Psoas muscle (tissue), 8 donors: ENCODE results near the gene UBE2S. TPM values are rescaled to one million over a fixed set of nuclear protein-coding genes. Genes with fewer than 3 reads are reported as not detected.

ENCODE experiments used
- ATAC-seq, 4 donors: fragments of 200-7000 bp; cut with Tn5 transposase; one replicate each; pipeline ENCODE4 v1.9.1; 2020; ENCODE audit warnings: moderate library complexity in 3 of 4, mild to moderate bottlenecking in 2 of 4
- DNase-seq, 2 donors: peaks; one replicate each; pipeline ENCODE4 v3.0.0-alpha.2; 2020
- H3K27ac ChIP-seq: fragments of 200-600 bp; one replicate; pipeline ENCODE4 v1.8.0; 2022
- H3K27me3 ChIP-seq, 3 donors: fragments of 200-600 bp in 1 of 3; one replicate each; pipeline versions ENCODE4 v1.6.1 to v1.8.0; 2013 to 2022; ENCODE audit warnings: low read length in 2 of 3, mild to moderate bottlenecking in 2 of 3, moderate library complexity in 1 of 3; ENCODE audit not compliant: insufficient read depth in 3 of 3
- H3K36me3 ChIP-seq, 2 donors: fragments of 200-600 bp in 1 of 2; one replicate each; pipeline versions ENCODE4 v1.6.1 to v1.8.0; 2013 to 2022; ENCODE audit warnings: low read depth in 1 of 2, mild to moderate bottlenecking in 1 of 2, moderate library complexity in 1 of 2; ENCODE audit not compliant: insufficient read depth in 1 of 2
- H3K4me1 ChIP-seq: fragments of 200-600 bp; one replicate; pipeline ENCODE4 v1.8.0; 2022
- H3K4me3 ChIP-seq: fragments of 200-600 bp; one replicate; pipeline ENCODE4 v1.8.0; 2022; ENCODE audit warnings: mild to moderate bottlenecking
- H3K9me3 ChIP-seq: fragments of 200-600 bp; one replicate; pipeline ENCODE4 v1.8.0; 2022
- CTCF ChIP-seq: fragments of 200-600 bp; IDR thresholded peaks from one replicate; pipeline ENCODE4 v1.8.0; 2022; ENCODE audit warnings: antibody characterized with exemption
- WGBS, 3 donors: extraction: QIAGEN DNeasy Blood & Tissue Kit; methylation state at CpG; one replicate each; pipeline versions ENCODE4 v1.1.6 to v1.1.7; 2013; 5-methylcytosine and 5-hydroxymethylcytosine counted together
- intact Hi-C, 2 donors: fragments of 100-400 bp; cut with DNase I; formaldehyde crosslinking; loops; one replicate each; pipeline versions ENCODE4 v1.11.0 to v1.14.2; 2022
- polyA plus RNA-seq, 3 donors: library from polyadenylated mRNA; stranded (reverse); fragments of 200-250 nt; gene quantifications; one replicate each; pipeline ENCODE4 v1.2.3, GENCODE V29; 2013
- total RNA-seq, 4 donors: library from RNA; stranded (reverse); fragmentation: NEBNext Ultra II Directional in 2 of 4; extraction: Animal tissue kit (Norgen Biotek cat#: 25700) in 2 of 4; gene quantifications; one replicate each; pipeline versions ENCODE4 v1.2.1 to v1.2.4, GENCODE V29; 2021 to 2023
- donor health status: healthy with polysubstance abuse.
- donor health status: DM: no; HTN: no; CAD: no; lungs with moderate emphysema.
- donor health status: Bipolar disorder and iron deficiency.
- donor health status: healthy.
- donor health status: DM: yes; HTN: yes; CAD: no.
- donor health status: DM: no; HTN: no; CAD: no.
- donor health status: DM: no; HTN: no; CAD: no.
- donor health status: DM: yes; HTN: yes; CAD: no.

The UBE2S gene
- total and polyA plus RNA-seq, 7 donors, result 5.6 to 26.7 (median 17.9) TPM

DNA sequence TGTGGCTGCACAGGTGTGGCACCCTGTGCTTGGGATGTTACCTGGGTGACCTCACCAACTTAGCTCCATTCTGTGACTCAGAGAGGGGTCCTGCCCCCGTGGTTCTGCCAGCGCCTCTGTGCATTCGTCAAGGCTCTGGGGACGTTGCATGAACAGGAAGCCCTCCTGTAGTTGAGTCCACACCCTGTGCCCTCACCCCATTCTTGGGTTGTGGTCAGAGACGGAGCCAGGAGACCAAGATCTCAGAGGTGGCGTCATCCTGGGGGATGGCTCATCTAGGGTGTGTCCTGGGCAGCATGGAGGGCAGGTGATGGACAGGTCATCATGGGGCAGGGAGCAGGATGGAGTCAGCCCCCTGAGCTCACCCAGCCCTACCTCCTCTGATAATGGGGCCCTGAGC, 55.5 kb downstream of the UBE2S start:
- 66 to 73% (median 70%) methylated on average over 6 of the region's 6 CpGs for WGBS, 3 donors

GRCh38 chr19:55350620-55351315, 56.8 kb downstream of the UBE2S start:
- Histone ChIP-seq H3K4me1 (peaks cover 5% of the 10 kb centered on the region), H3K27ac (no peak overlapping the region), H3K4me3 (no peak overlapping the region), H3K9me3 (no peaks in the 10 kb centered on the region), H3K36me3 (peaks cover 0 to 11% of the 10 kb centered on the region in 2 donors), H3K27me3 (peaks cover 0 to 41% (median 15%) of the 10 kb centered on the region in 3 donors)
- WGBS, 3 donors, result 60 to 64% (median 61%) methylated on average over 11 of the region's 11 CpGs
- TF ChIP-seq CTCF, result no peak
- ATAC-seq (no peak), DNase-seq (no peak)
- intact Hi-C loops, result no loop called here

More for the DNA sequence above, 55.5 kb downstream of the UBE2S start:
- Histone ChIP-seq H3K27me3 (peaks cover 0 to 54% (median 21%) of the 10 kb centered on the region in 3 donors), H3K4me3 (no peak overlapping the region), H3K4me1 (peaks cover 5% of the 10 kb centered on the region), H3K9me3 (no peaks in the 10 kb centered on the region), H3K27ac (no peak overlapping the region), H3K36me3 (peaks cover 0 to 4% of the 10 kb centered on the region in 2 donors)
- ATAC-seq (no peak), DNase-seq (no peak)
- intact Hi-C loops, result no loop called here
- no peak for TF ChIP-seq CTCF

Other genes with a start within 250 kb of the UBE2S start
Only the 30 nearest of the 32 such genes appear.
- not detected for gene SYT5, start 227.5 kb downstream of the UBE2S start, total RNA-seq
- gene SYT5, start 227.5 kb downstream of the UBE2S start, polyA plus RNA-seq, result under 1 TPM in 2 of 3 donors, not detected in 1; 0.03 to 0.13 TPM
- gene PTPRH, start 198.3 kb downstream of the UBE2S start, total RNA-seq, result under 1 TPM in 3 of 4 donors, not detected in 1; 0.15 to 0.18 (median 0.17) TPM
- gene PTPRH, start 198.3 kb downstream of the UBE2S start, polyA plus RNA-seq, result under 1 TPM; 0.04 to 0.12 (median 0.05) TPM
- 1 to 10 TPM; 2.0 to 2.4 (median 2.3) TPM for gene TMEM86B, start 179.0 kb downstream of the UBE2S start, total RNA-seq
- gene TMEM86B, start 179.0 kb downstream of the UBE2S start, polyA plus RNA-seq, result 1 to 10 TPM in 2 of 3 donors, under 1 TPM in 1; 0.68 to 2.1 (median 1.2) TPM
- 10 to 100 TPM; 38.1 to 51.8 (median 43.9) TPM for gene PPP6R1, start 148.8 kb downstream of the UBE2S start, total RNA-seq
- gene PPP6R1, start 148.8 kb downstream of the UBE2S start, polyA plus RNA-seq, result 10 to 100 TPM; 27.9 to 72.3 (median 50.0) TPM
- gene HSPBP1, start 127.7 kb downstream of the UBE2S start, total RNA-seq, result 10 to 100 TPM; 23.0 to 34.0 (median 28.6) TPM
- 10 to 100 TPM; 41.8 to 98.2 (median 65.6) TPM for gene HSPBP1, start 127.7 kb downstream of the UBE2S start, polyA plus RNA-seq
- 1 to 10 TPM in 2 of 4 donors, under 1 TPM in 2; 0.77 to 1.1 (median 0.92) TPM for gene BRSK1, start 123.8 kb downstream of the UBE2S start, total RNA-seq
- gene BRSK1, start 123.8 kb downstream of the UBE2S start, polyA plus RNA-seq, result under 1 TPM; 0.14 to 0.64 (median 0.53) TPM
- gene TMEM150B, start 82.4 kb downstream of the UBE2S start, total RNA-seq, result 1 to 10 TPM in 1 of 4 donors, under 1 TPM in 3; 0.38 to 1.1 (median 0.57) TPM
- under 1 TPM; 0.08 to 0.30 (median 0.23) TPM for gene TMEM150B, start 82.4 kb downstream of the UBE2S start, polyA plus RNA-seq
- 1 to 10 TPM; 3.9 to 5.7 (median 4.6) TPM for gene KMT5C, start 67.9 kb downstream of the UBE2S start, total RNA-seq
- 1 to 10 TPM; 1.8 to 2.6 (median 2.4) TPM for gene KMT5C, start 67.9 kb downstream of the UBE2S start, polyA plus RNA-seq
- gene COX6B2, start 53.1 kb downstream of the UBE2S start, total RNA-seq, result not detected
- under 1 TPM in 1 of 3 donors, not detected in 2; 0.04 TPM for gene COX6B2, start 53.1 kb downstream of the UBE2S start, polyA plus RNA-seq
- gene GARIN5B, start 44.5 kb downstream of the UBE2S start, total RNA-seq, result not detected
- gene GARIN5B, start 44.5 kb downstream of the UBE2S start, polyA plus RNA-seq, result not detected
- gene IL11, start 37.3 kb downstream of the UBE2S start, total RNA-seq, result not detected
- under 1 TPM in 1 of 3 donors, not detected in 2; 0.06 TPM for gene IL11, start 37.3 kb downstream of the UBE2S start, polyA plus RNA-seq
- gene TMEM190, start 31.0 kb downstream of the UBE2S start, total RNA-seq, result not detected
- gene TMEM190, start 31.0 kb downstream of the UBE2S start, polyA plus RNA-seq, result not detected
- gene TMEM238, start 23.5 kb downstream of the UBE2S start, total RNA-seq, result 1 to 10 TPM in 2 of 4 donors, under 1 TPM in 2; 0.28 to 2.9 (median 0.91) TPM
- under 1 TPM in 2 of 3 donors, not detected in 1; 0.10 to 0.17 TPM for gene TMEM238, start 23.5 kb downstream of the UBE2S start, polyA plus RNA-seq
- gene RPL28, start 21.9 kb downstream of the UBE2S start, total RNA-seq, result 100 to 1,000 TPM; 548 to 810 (median 665) TPM
- 1,000 to 10,000 TPM in 1 of 3 donors, 100 to 1,000 TPM in 2; 547 to 1,362 (median 786) TPM for gene RPL28, start 21.9 kb downstream of the UBE2S start, polyA plus RNA-seq
- gene SHISA7, start 35.5 kb upstream of the UBE2S start, total RNA-seq, result not detected
- under 1 TPM in 1 of 3 donors, not detected in 2; 0.01 TPM for gene SHISA7, start 35.5 kb upstream of the UBE2S start, polyA plus RNA-seq
- 10 to 100 TPM; 32.0 to 78.0 (median 48.1) TPM for gene ISOC2, start 53.9 kb upstream of the UBE2S start, total RNA-seq
- gene ISOC2, start 53.9 kb upstream of the UBE2S start, polyA plus RNA-seq, result 100 to 1,000 TPM in 2 of 3 donors, 10 to 100 TPM in 1; 78.7 to 177 (median 109) TPM
- gene C19orf85, start 57.0 kb upstream of the UBE2S start, total RNA-seq, result not detected
- gene C19orf85, start 57.0 kb upstream of the UBE2S start, polyA plus RNA-seq, result not detected
- gene ZNF628, start 68.8 kb upstream of the UBE2S start, total RNA-seq, result 10 to 100 TPM in 2 of 4 donors, 1 to 10 TPM in 2; 5.9 to 14.3 (median 11.5) TPM
- gene ZNF628, start 68.8 kb upstream of the UBE2S start, polyA plus RNA-seq, result 10 to 100 TPM; 11.8 to 12.4 (median 12.2) TPM
- gene NAT14, start 77.4 kb upstream of the UBE2S start, total RNA-seq, result 1 to 10 TPM; 2.6 to 6.3 (median 4.5) TPM
- gene NAT14, start 77.4 kb upstream of the UBE2S start, polyA plus RNA-seq, result 1 to 10 TPM; 2.0 to 4.2 (median 3.6) TPM
- 1 to 10 TPM; 1.2 to 4.6 (median 1.9) TPM for gene SSC5D, start 80.6 kb upstream of the UBE2S start, total RNA-seq
- gene SSC5D, start 80.6 kb upstream of the UBE2S start, polyA plus RNA-seq, result under 1 TPM; 0.11 to 0.35 (median 0.16) TPM
- gene SBK2, start 129.3 kb upstream of the UBE2S start, total RNA-seq, result 10 to 100 TPM in 1 of 4 donors, 1 to 10 TPM in 2, under 1 TPM in 1; 0.59 to 13.4 (median 3.7) TPM
- 1 to 10 TPM in 1 of 3 donors, under 1 TPM in 2; 0.14 to 1.1 (median 0.91) TPM for gene SBK2, start 129.3 kb upstream of the UBE2S start, polyA plus RNA-seq
- 10 to 100 TPM in 2 of 4 donors, 1 to 10 TPM in 1, under 1 TPM in 1; 0.79 to 30.8 (median 7.6) TPM for gene SBK3, start 137.8 kb upstream of the UBE2S start, total RNA-seq
- gene SBK3, start 137.8 kb upstream of the UBE2S start, polyA plus RNA-seq, result 10 to 100 TPM in 1 of 3 donors, 1 to 10 TPM in 2; 5.4 to 10.6 (median 7.9) TPM
- 10 to 100 TPM; 21.8 to 81.6 (median 29.5) TPM for gene ZNF579, start 173.1 kb upstream of the UBE2S start, total RNA-seq
- gene ZNF579, start 173.1 kb upstream of the UBE2S start, polyA plus RNA-seq, result 10 to 100 TPM in 2 of 3 donors, 1 to 10 TPM in 1; 4.2 to 22.9 (median 14.2) TPM
- gene FIZ1, start 191.7 kb upstream of the UBE2S start, total RNA-seq, result 10 to 100 TPM in 3 of 4 donors, 1 to 10 TPM in 1; 9.9 to 23.7 (median 13.2) TPM
- 10 to 100 TPM; 10.8 to 12.1 (median 11.5) TPM for gene FIZ1, start 191.7 kb upstream of the UBE2S start, polyA plus RNA-seq
- gene ZNF524, start 192.5 kb upstream of the UBE2S start, total RNA-seq, result 10 to 100 TPM; 21.4 to 32.0 (median 24.5) TPM
- 10 to 100 TPM; 38.6 to 52.5 (median 41.4) TPM for gene ZNF524, start 192.5 kb upstream of the UBE2S start, polyA plus RNA-seq
- 10 to 100 TPM; 17.1 to 40.4 (median 25.0) TPM for gene ZNF865, start 197.9 kb upstream of the UBE2S start, total RNA-seq
- gene ZNF865, start 197.9 kb upstream of the UBE2S start, polyA plus RNA-seq, result 10 to 100 TPM; 11.1 to 20.3 (median 19.3) TPM
- gene ZNF784, start 216.8 kb upstream of the UBE2S start, total RNA-seq, result 10 to 100 TPM in 3 of 4 donors, 1 to 10 TPM in 1; 9.0 to 22.2 (median 11.4) TPM
- 10 to 100 TPM in 1 of 3 donors, 1 to 10 TPM in 2; 4.9 to 14.9 (median 7.3) TPM for gene ZNF784, start 216.8 kb upstream of the UBE2S start, polyA plus RNA-seq
- gene ZNF580, start 233.2 kb upstream of the UBE2S start, total RNA-seq, result 10 to 100 TPM; 10.3 to 21.1 (median 13.7) TPM
- 10 to 100 TPM in 1 of 3 donors, 1 to 10 TPM in 2; 5.9 to 13.5 (median 9.2) TPM for gene ZNF580, start 233.2 kb upstream of the UBE2S start, polyA plus RNA-seq
- gene ZNF581, start 235.9 kb upstream of the UBE2S start, total RNA-seq, result 10 to 100 TPM; 10.2 to 14.5 (median 10.6) TPM
- 10 to 100 TPM; 14.6 to 18.6 (median 17.5) TPM for gene ZNF581, start 235.9 kb upstream of the UBE2S start, polyA plus RNA-seq
- gene CCDC106, start 240.4 kb upstream of the UBE2S start, total RNA-seq, result 10 to 100 TPM in 2 of 4 donors, 1 to 10 TPM in 2; 8.0 to 12.0 (median 10.4) TPM
- gene CCDC106, start 240.4 kb upstream of the UBE2S start, polyA plus RNA-seq, result 10 to 100 TPM in 2 of 3 donors, 1 to 10 TPM in 1; 4.4 to 11.8 (median 10.0) TPM